GM12872 (cell line): ENCODE measurements around the gene PCBP4.

Experiments used
- CTCF ChIP-seq: IDR thresholded peaks from 3 replicates; pipeline ENCODE4 v1.5.1; 2011; ENCODE audit warnings: low read depth, mild to moderate bottlenecking, low read length, moderate library complexity; ENCODE audit not compliant: insufficient read depth

Gene PCBP4

GRCh38 chr3:51988286-51989146 lies 21.3 kb upstream of the PCBP4 start:
- no peak for TF ChIP-seq CTCF

DNA sequence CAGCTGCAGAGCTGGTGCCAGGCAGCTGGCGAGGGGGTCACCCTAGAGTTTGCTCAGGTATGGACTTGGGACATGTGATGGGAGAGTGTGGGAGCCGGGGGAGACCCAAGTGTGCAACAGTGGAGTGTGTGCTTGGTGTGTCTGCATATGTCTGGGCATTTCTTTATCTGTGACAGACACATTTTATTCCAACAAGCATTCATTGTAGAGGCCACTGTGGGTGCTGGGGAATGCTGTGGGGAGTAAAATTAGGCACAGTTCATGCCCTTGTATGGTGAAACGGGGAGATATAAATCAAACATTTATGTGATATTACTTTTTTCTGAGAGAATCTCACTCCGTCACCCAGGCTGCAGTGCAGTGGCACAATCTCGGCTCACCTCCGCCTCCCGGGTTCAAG lies 20.3 kb upstream of the PCBP4 start:
- no peak for TF ChIP-seq CTCF

- no peak for TF ChIP-seq CTCF
Observed at GRCh38 chr3:51986010-51986947, 19.0 kb upstream of the PCBP4 start.

DNA sequence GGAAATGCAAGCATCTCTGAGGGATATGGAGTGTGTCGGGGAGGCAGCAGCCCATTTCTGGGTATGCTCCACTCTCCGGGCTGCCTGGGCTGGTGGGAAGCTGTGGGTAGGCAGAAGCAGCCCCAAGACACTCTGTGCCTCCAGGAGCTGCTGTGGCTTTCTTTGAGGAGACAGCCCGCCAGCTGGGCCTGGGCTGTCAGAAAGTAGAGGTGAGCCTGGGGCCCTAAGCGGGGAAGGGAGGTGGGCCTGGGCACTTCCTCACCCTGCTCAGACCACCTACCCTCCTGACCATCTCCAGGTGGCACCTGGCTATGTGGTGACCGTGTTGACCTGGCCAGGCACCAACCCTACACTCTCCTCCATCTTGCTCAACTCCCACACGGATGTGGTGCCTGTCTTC lies 17.8 kb upstream of the PCBP4 start:
- no peak for TF ChIP-seq CTCF

GRCh38 chr3:51984269-51984647 lies 17.0 kb upstream of the PCBP4 start:
- TF ChIP-seq CTCF = no peak

- TF ChIP-seq CTCF = no peak
Observed at GRCh38 chr3:51983578-51984268, 16.5 kb upstream of the PCBP4 start.
